C1 segment of cervical spinal cord (tissue), 14 donors: Measurements from ENCODE around the gene OR8U1.
"Not testable (repeated sequence)": the region's sequence is repeated elsewhere in the genome, so short reads cannot be mapped to it uniquely, and the experiment has no call there.

Source experiments
- DNase-seq, 14 donors: peaks; one replicate each; lab custom pipeline; 2025; lab: John Stamatoyannopoulos, UW

Gene OR8U1

DNA sequence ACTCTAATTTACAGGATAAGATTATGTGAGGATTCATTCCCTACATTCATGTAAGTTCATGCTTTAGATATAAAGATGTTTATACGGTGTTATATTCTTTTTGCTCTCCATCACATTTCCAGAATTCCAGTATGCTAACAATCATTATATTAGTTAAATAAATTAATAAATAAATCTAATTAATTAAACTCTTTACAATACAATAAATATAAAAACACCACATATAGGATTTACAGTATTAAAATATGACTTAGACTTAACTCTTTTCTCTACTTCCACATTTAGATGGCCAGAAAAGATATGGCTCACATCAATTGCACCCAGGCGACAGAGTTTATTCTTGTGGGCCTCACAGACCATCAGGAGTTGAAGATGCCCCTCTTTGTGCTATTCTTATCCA is at the start of gene OR8U1:
Gene OR8U1, plus strand, starts transcription at position 301 of the 400 bp plus-strand sequence. Its CDS starts 0 bp downstream, at position 301.
- DNase-seq, result no peak

DNA sequence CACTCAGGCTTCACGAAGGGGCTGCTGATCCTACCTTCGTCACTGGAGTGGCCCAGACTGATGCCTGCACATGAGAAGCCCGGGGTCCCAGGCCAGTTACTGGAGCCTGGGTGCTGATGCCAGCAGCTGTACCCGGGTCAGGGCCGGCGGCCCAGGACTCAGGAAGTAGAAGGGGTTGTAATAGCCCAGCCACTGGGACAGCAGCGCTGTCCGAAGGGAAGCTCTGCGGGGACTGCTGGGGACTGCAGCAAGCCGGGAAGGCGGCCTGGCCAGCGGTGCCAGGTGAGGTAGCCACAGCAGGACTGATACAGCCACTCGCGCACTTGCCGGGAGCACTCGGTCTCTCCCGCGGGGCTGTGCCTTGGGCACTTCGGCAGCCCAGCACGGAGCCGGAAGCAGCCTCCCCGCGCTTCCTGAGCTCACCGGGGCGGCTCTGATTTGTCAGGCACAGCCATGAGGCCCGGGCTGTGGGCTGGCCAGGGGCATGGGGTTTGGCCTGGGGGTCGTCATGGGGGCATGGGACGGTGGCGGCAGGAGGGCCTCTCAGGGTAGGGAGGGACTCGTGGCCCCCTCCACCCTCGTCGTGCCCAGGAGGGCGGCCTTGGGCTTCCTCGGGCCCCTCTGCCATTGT is 43.4 kb upstream of the OR8U1 start:
- peak in 1 of 14 donors; percentile 2 for DNase-seq

DNA sequence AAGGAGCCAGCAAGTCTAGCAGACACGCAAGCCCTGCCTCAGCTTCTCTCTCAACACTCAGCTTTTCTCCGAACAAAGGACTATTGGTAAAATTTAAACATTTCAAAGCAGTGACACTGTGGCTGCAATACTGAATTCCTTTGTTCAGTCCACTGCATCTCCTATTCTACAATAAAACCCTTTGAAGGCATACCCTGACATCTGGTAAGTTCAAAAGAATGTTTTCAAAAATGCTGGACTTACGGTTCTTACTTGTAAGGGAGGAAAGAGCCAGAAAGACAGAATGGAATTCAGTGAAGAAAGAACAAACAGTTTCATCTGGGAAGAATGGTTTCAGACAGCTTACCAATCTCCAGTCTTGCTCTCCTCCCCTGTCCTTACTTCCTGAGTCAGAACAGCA is 42.3 kb upstream of the OR8U1 start:
- DNase-seq, result no peak

DNA sequence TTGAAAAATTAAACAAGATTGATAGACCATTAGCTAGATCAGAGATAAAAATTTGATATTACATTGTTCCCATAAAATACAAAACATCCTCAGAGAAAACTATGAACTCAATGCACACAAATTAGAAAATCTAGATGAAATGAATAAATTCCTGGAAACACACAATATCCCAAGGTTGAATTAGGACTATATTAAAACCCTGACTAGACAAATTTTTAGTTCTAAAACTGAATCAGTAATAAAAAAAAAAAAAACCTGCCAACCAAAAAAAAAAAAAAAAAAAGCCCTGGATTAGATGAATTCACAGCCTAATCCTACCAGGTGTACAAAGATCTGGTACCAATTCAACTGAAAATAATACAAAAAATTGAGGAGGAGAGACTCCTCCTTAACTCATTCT is 35.1 kb upstream of the OR8U1 start:
- no peak for DNase-seq

DNA sequence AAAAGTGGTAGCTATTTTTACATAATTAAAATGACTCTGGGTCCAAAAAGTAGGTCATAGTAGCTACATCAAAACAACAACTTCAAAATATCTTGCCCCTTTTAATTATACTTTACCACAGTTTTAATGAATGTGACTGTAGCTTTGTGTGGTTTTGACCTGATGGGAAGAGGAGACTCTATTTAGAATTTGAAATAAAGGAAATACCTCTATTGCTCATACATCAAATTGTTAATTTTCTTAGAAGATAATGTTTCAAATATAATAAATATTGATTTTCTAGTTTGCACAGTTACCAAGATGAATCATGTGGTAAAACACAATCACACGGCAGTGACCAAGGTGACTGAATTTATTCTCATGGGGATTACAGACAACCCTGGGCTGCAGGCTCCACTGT is 29.7 kb upstream of the OR8U1 start, which contains the start of gene OR8K1:
Gene OR8K1, plus strand, starts transcription at position 301 of the 400 bp plus-strand sequence. Its CDS starts 0 bp downstream, at position 301.
- no peak for DNase-seq

DNA sequence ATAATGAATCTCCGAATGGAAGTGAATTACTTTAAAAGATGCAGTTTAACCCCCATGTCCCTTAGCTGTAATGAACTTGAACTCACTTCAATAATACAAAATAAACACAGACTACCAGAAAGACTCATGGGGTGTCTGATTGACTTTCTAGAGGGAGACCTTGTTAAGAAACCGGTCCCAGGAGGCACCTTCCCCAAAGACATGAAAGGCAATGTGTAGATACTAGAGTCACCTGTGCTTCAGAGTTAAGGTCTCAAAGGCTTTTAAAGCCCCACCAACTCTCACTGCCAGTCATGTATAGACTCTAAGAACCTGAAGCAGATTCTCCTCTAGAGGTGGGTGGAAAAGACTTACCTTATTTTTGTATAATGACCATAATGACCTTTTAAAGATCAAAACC is 21.4 kb upstream of the OR8U1 start, which contains the start of gene OR8J1:
Gene OR8J1, plus strand, starts transcription at position 301 of the 400 bp plus-strand sequence. CDS start 5,956 bp downstream, outside the sequence.
- no peak for DNase-seq

DNA sequence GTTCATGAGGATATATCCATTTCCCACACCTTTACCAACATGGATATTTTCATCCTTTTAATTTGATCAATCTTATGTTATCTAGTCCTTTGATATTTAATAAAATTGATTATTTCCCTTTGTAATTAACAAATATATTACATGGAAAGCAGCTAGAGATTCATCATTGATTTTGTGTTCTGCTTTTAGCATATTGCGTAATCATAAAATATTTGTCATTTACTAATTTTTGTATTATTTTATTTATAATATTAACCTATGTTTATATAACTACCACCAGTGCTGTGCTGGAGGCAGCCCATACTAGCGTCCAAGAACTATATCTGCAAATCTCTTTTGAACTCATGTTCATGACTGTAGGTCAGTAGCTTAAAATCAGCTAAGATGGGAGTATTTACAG is 4.7 kb downstream of the OR8U1 start:
- no peak for DNase-seq

DNA sequence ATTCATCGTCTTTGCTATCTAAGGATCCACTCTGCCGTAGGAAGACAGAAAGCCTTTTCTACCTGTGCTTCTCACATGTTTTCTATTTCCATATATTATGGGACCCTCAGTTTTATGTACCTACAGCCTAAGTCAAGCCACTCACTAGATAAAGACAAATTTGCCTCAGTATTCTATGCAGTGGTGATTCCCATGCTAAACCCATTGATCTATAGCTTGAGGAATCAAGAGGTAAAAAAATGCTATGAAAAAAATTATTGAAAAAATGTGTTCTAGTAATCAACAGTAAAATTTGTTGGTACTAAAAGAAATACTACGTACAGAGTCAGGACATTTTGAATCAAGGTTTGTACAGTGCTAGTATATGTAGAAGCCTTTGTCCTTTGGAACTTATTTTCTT is 19.0 kb downstream of the OR8U1 start:
- no peak for DNase-seq

DNA sequence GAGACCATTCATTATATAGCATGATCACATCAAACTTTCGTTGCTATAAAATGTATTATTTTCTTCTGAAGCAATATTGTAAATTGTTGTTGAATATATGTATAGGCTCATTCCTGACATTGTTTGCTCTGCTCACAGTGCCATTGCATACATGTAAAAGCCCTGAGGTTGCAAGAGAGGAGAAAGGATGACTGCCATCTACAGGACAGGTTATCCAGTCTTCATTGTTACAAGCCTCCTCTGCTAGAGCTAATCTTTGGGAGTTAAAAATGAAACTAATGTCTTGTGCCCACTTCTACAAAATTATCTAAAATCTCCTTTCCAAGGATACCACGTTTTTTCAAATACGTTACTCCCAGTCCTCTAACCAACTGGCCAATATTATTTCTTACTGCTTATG is 20.6 kb downstream of the OR8U1 start:
- no peak for DNase-seq

DNA sequence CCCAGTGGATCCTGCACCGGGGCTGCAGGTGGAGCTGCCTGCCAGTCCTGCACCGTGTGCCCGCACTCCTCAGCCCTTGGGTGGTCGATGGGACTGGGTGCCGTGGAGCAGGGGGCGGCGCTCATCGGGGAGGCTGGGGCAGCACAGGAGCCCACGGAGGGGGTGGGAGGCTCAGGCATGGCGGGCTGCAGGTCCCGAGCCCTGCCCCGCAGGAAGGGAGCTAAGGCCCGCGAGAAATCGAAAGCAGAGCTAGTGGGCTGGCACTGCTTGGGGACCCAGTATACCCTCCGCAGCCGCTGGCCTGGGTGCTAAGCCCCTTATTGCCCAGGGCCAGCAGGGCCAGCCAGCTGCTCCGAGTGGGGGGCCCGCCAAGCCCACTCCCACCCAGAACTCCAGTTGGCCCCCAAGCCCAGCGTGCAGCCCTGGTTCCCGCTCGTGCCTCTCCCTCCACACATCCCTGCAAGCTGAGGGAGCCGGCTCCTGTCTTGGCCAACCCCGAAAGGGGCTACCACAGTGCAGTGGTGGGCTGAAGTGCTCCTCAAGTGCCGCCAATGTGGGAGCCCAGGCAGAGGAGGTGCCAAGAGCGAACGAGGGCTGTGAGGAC is 26.5 kb downstream of the OR8U1 start:
- DNase-seq, result not testable (repeated sequence)

DNA sequence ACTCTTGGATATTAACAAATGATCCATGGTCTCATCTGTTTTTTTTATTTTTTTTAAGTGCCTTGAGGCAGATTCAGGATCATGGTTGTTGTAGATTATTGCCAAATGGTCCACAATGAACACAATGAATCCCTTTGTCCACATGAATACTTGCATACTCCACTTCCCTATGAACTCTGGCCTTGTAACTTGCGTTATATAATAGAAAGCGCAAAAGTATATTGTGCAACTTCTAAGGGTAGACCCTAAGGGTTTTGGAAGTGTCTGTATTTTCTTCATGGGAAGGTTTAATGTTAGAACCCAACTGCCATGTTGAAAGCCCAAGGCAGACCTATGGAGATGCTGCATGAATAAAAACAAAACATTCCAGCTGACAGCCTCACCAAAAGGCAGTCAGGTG is 29.0 kb downstream of the OR8U1 start:
- no peak for DNase-seq

DNA sequence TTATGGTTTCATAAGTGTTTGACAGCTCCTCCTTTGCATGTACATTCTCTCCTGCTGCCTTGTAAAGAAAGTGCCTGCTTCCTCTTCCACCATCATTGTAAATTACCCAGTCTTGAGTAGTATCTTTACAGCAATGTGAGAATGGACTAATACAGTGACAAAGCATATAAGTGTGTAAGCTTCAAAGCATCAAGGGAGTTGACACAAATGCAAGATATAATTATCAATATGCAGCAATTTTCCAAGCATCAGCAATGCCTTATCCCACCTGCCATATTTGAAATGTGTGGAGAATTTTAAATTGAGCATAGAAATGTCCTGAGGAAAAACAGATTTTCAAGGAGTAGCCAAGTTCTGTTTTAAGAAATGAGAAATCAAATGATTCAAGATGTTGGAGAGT is 35.4 kb downstream of the OR8U1 start:
- DNase-seq, result no peak

DNA sequence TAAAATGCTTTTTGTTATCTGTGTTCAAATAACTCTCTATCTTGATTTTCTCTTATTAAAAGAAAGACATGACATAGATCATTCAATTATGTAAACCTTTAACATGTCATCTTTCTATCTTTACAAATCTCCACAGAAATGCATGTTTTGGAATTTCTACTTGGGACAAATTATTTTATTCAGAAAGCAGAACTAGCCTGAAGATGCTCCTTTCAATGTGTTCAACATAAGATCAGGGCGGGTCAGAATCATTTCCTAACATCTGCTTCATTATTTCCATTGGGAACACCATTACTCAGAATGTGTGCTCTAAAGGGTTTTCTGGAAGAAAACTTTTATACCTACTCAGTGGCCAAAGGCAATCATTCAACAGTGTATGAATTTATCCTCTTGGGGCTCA is 37.0 kb downstream of the OR8U1 start, which contains the start of gene OR5AL1:
Gene OR5AL1, plus strand, starts transcription at position 301 of the 400 bp plus-strand sequence.
- DNase-seq, result no peak
